Measurements from ENCODE around the gene GPR78.

The GPR78 gene

DNA sequence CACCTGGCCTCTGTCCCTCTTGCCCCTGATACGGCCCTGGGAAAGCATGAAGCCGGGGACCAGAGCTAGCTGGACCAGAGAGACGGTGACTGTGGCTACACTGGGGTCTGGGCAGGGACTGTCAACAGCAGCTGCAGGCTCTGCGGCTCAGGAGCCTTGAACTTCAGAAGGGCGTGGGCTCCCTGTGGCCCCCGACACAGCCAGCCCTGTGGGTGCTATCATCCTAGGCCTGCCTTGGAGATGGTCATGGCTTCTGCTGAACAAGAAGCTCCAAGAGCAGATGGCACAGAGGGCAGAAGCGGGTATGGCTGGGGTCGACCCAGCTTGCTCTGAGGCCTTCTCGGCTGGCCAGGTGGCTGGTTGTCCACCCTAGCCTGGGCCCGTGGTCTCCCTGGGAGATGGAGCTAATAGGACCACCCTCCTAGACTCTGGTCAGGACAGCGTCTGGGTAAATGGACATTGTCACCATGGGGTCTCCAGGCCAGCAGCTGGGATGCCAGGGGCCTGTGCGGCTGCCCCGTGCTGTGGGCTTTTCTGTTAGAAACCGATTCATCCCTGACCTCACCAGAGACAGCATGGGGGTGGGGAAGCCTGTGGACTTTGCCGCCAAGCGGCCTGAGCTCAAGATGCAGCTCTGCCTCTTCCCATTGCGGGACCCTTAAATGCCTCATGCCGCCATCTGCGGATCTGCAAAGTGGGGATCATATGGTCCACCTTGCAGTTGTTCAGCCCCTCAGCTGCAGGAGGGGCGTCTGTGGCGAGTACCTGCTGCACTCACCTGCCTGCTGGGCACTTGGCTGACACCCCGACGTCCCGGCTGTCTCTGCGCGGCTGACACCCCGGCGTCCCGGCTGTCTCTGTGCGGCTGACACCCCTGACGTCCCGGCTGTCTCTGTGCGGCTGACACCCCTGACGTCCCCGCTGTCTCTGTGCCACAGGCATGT lies 33.5 kb downstream of the GPR78 start:
- TF ChIP-seq GATA2 (IDR thresholded peaks at IDR 0.05; ENCODE audit: low read depth, low read length) (no peak), GATA3 (IDR thresholded peaks at IDR 0.05; ENCODE audit: low read depth, low read length) (no peak)

DNA sequence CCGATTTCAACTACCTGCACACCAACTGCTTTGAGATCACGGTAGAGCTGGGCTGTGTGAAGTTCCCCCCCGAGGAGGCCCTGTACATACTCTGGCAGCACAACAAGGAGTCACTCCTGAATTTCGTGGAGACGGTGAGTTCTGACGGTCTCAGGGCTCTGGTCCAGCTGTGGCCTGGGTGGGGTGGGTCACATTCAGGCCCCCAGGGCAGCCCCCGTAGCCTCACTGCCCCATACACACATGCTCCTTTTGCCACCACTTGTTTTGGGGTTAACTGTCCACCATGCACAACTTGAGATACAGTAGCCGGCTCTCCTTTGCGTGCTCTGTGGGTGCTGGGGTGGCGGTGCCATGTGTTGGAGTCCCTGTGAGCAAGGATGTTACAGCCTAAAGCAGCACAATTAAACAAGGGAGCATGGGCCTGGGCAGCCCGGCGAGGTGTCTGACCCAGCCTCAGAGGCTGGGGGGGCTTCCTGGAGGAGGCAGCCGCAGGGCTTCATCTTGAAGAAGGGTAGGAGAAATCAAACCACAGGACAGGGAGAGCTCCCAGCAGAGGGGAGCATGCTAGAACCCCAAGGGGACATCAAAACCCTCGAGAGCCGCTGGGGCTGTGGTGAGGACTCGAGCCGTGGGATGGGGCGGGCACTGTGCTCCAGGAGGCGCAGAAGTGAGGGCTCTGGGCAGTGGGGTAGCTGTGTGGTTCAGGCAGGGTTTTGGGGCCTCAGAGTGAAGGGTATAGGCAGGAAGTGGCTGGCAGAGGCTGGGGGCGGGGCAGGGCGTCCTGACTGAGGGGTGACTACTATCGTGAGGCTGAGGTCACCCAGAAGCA lies 34.4 kb downstream of the GPR78 start:
- TF ChIP-seq GATA2 (IDR thresholded peaks at IDR 0.05; ENCODE audit: low read depth, low read length) (no peak), GATA3 (IDR thresholded peaks at IDR 0.05; ENCODE audit: low read depth, low read length) (no peak)

DNA sequence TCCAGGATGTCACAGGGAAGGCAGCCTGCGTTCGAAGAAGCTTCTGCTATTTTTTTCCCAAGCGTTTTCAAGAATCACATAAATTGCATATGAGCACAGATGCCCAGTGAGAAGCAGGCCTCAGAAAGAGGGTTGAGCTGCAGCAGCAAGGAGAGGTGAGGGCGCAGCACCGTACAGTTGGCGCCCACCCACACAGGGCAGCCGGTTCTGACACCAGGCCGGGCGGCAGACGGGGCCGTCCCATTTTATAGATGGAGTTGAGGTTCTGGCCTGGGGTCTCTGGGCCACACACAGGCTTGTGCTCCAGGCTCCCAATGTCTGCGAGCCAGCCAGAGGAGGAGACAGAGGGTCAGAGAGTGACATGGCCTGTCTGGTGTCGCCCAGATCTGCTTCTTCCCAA lies 35.2 kb downstream of the GPR78 start:
- TF ChIP-seq GATA2 (IDR thresholded peaks at IDR 0.05; ENCODE audit: low read depth, low read length) (no peak), GATA3 (IDR thresholded peaks at IDR 0.05; ENCODE audit: low read depth, low read length) (no peak)

DNA sequence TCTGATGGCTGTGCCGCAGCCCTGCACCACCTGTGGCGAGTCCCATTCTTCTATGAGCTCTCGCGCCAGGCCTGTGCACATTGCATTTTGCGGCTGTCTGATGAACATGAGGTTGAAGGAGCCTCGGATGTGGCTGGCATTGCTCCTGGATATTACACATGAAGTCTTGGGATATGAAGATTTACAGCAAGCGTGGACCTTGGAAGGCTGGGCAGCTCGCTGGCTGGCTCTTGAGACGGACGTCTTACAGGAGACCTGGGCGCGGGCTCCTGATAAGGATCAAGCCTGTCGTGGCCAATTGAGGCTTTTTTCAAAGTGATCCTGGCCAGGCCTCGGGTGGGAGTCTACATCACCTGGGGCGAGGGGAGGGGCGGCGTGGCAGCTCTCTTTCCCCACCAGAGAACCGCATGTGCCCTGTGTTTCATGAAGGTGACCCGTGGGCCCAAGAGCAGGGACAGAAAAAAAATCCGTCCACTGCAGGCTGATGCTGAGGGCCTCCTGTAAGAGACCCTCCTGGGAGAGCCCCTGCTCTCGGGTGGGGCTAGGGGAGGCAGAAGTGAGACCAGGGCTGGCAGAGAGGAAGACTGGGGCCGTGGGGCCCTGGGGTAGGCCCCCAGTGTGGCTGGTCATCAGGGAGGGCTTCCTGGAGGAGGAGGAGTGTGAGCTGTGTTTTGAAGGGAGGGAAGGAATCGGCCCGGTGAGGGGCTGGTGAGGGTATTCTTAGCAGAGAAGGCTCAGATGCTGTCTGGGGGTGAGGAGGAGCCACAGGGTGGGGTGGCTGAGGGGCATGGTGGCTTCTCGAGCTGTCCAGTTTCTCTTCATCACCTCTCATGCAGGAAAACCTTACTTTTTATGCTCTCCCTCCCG lies 36.0 kb downstream of the GPR78 start:
- no peak for TF ChIP-seq GATA3 (IDR thresholded peaks at IDR 0.05; ENCODE audit: low read depth, low read length)
- TF ChIP-seq GATA2 (IDR thresholded peaks at IDR 0.05; ENCODE audit: low read depth, low read length): peak; percentile 96

DNA sequence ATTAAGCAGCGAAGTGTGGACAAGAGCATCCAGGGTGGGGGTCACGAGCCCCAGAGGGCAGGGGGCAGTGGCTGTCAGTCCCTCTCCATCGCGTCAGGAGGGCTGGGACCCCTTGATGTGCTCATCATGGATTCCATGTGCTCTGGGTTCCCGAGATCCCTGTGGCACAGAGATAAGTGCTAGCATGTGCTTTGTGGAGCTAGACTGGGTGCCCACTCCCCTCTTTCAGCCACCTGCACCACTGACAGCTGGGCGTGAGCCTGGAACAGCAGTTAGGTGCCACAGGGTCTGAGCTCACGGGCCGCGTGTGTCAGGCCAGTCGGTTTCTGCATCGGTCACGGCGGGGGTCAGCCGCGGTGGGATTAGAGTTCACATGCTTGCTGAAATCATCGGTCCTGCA lies 36.6 kb downstream of the GPR78 start:
- TF ChIP-seq GATA3 (IDR thresholded peaks at IDR 0.05; ENCODE audit: low read depth, low read length) (no peak), GATA2 (IDR thresholded peaks at IDR 0.05; ENCODE audit: low read depth, low read length) (no peak)

DNA sequence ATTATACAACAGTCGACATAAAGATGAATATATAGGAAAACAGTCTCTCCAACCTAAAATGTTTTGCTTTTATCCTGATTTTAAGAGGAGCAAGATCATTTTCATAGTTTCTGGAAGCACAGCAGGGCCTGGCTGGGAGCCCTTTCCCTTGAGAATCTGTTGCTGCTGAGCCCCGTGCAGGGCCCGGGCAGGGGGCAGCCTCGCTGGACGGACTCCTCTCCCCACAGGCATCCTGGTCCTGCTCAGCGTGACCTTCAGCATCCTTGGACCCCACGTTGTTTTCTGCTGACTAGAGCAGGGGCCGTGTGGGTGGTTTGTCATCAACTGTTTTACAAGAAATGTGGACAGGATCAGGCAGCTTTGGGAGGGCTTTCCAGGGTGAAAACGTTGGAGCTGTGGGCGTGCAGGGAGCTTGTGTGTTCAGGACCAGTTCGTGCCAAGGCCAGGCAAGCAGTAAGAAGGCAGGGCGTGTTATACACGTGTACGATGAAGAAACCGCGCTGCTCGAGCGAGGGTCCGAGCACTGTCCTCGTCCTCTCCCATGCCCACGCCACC lies 37.4 kb downstream of the GPR78 start:
- TF ChIP-seq GATA3 (IDR thresholded peaks at IDR 0.05; ENCODE audit: low read depth, low read length) (no peak), GATA2 (IDR thresholded peaks at IDR 0.05; ENCODE audit: low read depth, low read length) (no peak)

DNA sequence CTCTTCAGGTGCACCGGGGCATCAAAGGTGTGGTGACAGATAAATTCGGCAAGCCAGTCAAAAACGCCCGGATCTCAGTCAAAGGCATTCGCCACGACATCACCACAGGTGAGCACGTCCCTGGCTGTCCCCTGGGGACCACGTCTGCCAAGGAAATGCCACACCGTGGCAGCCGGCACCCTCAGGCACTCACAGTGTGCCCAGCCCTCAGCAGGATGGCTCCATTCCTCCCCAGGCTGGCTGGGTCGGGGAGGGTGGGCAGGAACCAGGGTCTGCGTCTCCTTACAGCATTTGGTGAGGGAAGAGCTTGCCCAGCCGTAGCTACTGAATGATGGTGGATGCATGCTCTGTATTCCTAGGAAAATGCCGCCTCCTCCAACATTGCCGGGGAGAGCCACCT lies 38.2 kb downstream of the GPR78 start:
- TF ChIP-seq GATA3 (IDR thresholded peaks at IDR 0.05; ENCODE audit: low read depth, low read length) (no peak), GATA2 (IDR thresholded peaks at IDR 0.05; ENCODE audit: low read depth, low read length) (no peak)

DNA sequence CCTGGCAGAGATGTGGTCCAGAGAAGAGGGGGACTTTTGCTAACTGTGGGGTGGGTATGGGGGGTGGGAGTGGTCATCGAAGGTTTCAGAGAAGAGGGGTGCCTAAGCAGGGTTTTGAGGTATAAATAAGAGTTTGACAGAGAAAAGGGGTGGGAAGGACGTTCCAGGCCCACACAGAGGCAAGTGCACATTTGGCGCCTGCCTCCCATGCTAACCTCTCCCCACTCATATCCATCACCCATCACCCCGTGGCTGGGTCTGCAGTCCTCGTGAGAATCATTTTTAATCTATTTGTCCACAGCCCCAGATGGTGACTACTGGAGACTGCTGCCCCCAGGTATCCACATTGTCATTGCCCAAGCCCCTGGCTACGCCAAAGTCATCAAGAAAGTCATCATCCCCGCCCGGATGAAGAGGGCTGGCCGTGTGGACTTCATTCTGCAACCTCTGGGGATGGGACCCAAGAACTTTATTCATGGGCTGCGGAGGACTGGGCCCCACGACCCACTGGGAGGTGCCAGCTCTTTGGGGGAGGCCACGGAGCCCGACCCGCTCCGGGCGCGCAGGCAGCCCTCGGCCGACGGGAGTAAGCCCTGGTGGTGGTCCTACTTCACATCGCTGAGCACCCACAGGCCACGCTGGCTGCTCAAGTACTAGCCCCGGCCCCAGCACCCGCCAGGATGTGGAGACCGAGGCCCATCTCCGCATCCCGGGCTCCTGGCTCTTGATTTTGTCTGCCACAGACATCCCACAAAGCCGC lies 38.9 kb downstream of the GPR78 start:
- no peak for TF ChIP-seq GATA2 (IDR thresholded peaks at IDR 0.05; ENCODE audit: low read depth, low read length)
- no peak for TF ChIP-seq GATA3 (IDR thresholded peaks at IDR 0.05; ENCODE audit: low read depth, low read length)
